ENCODE measurements around the gene CYP1B1. TPM values are rescaled to one million over a fixed set of nuclear protein-coding genes. Genes with fewer than 3 reads are reported as not detected.

Gene CYP1B1
- total RNA-seq, 6 donors from 2014 or later, result 12.2 to 86.9 (median 26.1) TPM

GRCh38 chr2:38039121-38039910, 36.6 kb downstream of the CYP1B1 start:
- H3K27ac ChIP-seq, result no peak overlapping the region
- ATAC-seq (ENCODE audit: low FRiP score in 2 of 2) (peak in 1 of 2 donors; percentile 55), DNase-seq (no peak)
- TF ChIP-seq EP300 (IDR thresholded peaks at IDR 0.05) (no peak), POLR2AphosphoS5 (IDR thresholded peaks at IDR 0.05) (no peak), POLR2A (IDR thresholded peaks at IDR 0.05) (no peak)
- H3K4me1 ChIP-seq, result peaks cover 0 to 12% (median 2%) of the 10 kb centered on the region in 4 donors
- H3K4me3 ChIP-seq, result no peak overlapping the region
- WGBS, 2 donors, result 80 to 81% methylated on average over 9 of the region's 9 CpGs
- no peaks in the 10 kb centered on the region for H3K36me3 ChIP-seq
- no peaks in the 10 kb centered on the region for H3K9me3 ChIP-seq
- no peaks in the 10 kb centered on the region for H3K27me3 ChIP-seq

GRCh38 chr2:38038682-38039081, 37.3 kb downstream of the CYP1B1 start:
- peak; percentile 15 to 30 for ATAC-seq (ENCODE audit: low FRiP score in 2 of 2)
- 71 to 81% methylated on average over 5 of the region's 5 CpGs for WGBS, 2 donors
- H3K27ac ChIP-seq, result peak overlapping the region in 2 of 4 donors; percentile 16 to 41
- H3K9me3 ChIP-seq, result no peaks in the 10 kb centered on the region
- H3K36me3 ChIP-seq, result no peaks in the 10 kb centered on the region
- peak overlapping the region in 2 of 4 donors; percentile 32 to 40 for H3K4me3 ChIP-seq
- TF ChIP-seq POLR2AphosphoS5 (IDR thresholded peaks at IDR 0.05) (no peak), EP300 (IDR thresholded peaks at IDR 0.05) (no peak)
- TF ChIP-seq, protein P1, sequence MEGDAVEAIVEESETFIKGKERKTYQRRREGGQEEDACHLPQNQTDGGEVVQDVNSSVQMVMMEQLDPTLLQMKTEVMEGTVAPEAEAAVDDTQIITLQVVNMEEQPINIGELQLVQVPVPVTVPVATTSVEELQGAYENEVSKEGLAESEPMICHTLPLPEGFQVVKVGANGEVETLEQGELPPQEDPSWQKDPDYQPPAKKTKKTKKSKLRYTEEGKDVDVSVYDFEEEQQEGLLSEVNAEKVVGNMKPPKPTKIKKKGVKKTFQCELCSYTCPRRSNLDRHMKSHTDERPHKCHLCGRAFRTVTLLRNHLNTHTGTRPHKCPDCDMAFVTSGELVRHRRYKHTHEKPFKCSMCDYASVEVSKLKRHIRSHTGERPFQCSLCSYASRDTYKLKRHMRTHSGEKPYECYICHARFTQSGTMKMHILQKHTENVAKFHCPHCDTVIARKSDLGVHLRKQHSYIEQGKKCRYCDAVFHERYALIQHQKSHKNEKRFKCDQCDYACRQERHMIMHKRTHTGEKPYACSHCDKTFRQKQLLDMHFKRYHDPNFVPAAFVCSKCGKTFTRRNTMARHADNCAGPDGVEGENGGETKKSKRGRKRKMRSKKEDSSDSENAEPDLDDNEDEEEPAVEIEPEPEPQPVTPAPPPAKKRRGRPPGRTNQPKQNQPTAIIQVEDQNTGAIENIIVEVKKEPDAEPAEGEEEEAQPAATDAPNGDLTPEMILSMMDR (IDR thresholded peaks at IDR 0.05), result no peak
- no peak for DNase-seq
- H3K27me3 ChIP-seq, result no peaks in the 10 kb centered on the region
- peaks cover 0 to 12% (median 2%) of the 10 kb centered on the region in 4 donors for H3K4me1 ChIP-seq

GRCh38 chr2:38037757-38038621, 38.0 kb downstream of the CYP1B1 start:
- Histone ChIP-seq H3K27ac (peak overlapping the region in 2 of 4 donors; percentile 16 to 41), H3K36me3 (no peaks in the 10 kb centered on the region), H3K27me3 (no peaks in the 10 kb centered on the region), H3K4me3 (peak overlapping the region in 3 of 4 donors; percentile 26 to 40 (median 32)), H3K9me3 (no peaks in the 10 kb centered on the region), H3K4me1 (peaks cover 0 to 12% (median 2%) of the 10 kb centered on the region in 4 donors)
- DNase-seq, result peak; percentile 62 to 83
- WGBS, 2 donors, result 19 to 23% methylated on average over 30 to 38 of the region's 38 CpGs
- peak; percentile 79 to 87 for ATAC-seq (ENCODE audit: low FRiP score in 2 of 2)
- TF ChIP-seq POLR2A (IDR thresholded peaks at IDR 0.05) (peak in 1 of 4 donors; percentile 18), POLR2AphosphoS5 (IDR thresholded peaks at IDR 0.05) (no peak)
- TF ChIP-seq, protein P1 (IDR thresholded peaks at IDR 0.05), result peak in 2 of 6 experiments; percentile 13 to 39

GRCh38 chr2:38037325-38037724, 38.6 kb downstream of the CYP1B1 start:
- no peak overlapping the region for H3K27ac ChIP-seq
- no peaks in the 10 kb centered on the region for H3K27me3 ChIP-seq
- H3K36me3 ChIP-seq, result no peaks in the 10 kb centered on the region
- no peak for DNase-seq
- WGBS, 2 donors, result 80 to 93% methylated on average over 4 of the region's 4 CpGs
- TF ChIP-seq POLR2AphosphoS5 (IDR thresholded peaks at IDR 0.05) (no peak), EP300 (IDR thresholded peaks at IDR 0.05) (no peak), POLR2A (IDR thresholded peaks at IDR 0.05) (no peak)
- TF ChIP-seq, protein P1 (IDR thresholded peaks at IDR 0.05), result no peak
- H3K4me1 ChIP-seq, result peaks cover 0 to 12% (median 2%) of the 10 kb centered on the region in 4 donors
- ATAC-seq (ENCODE audit: low FRiP score in 2 of 2), result no peak
- H3K9me3 ChIP-seq, result no peaks in the 10 kb centered on the region
- no peak overlapping the region for H3K4me3 ChIP-seq

GRCh38 chr2:38035968-38036367, 40.0 kb downstream of the CYP1B1 start:
- Histone ChIP-seq H3K4me1 (peaks cover 0 to 12% (median 2%) of the 10 kb centered on the region in 4 donors), H3K9me3 (no peaks in the 10 kb centered on the region), H3K27ac (no peak overlapping the region), H3K27me3 (no peaks in the 10 kb centered on the region), H3K4me3 (no peak overlapping the region), H3K36me3 (no peaks in the 10 kb centered on the region)
- 73 to 85% methylated on average over 7 of the region's 7 CpGs for WGBS, 2 donors
- ATAC-seq (ENCODE audit: low FRiP score in 2 of 2) (no peak), DNase-seq (no peak)
- TF ChIP-seq POLR2AphosphoS5 (IDR thresholded peaks at IDR 0.05), result no peak
- TF ChIP-seq EP300 (IDR thresholded peaks at IDR 0.05), result no peak
- TF ChIP-seq, protein P1 (IDR thresholded peaks at IDR 0.05), result no peak
- no peak for TF ChIP-seq POLR2A (IDR thresholded peaks at IDR 0.05)

Measured in upper lobe of left lung (tissue), 6 donors.